HepG2 (cell line): ENCODE data around the gene ARFIP2. TPM values are rescaled to one million over a fixed set of nuclear protein-coding genes. Genes with fewer than 3 reads are reported as not detected.

Experiments
- ARID5B ChIP-seq: IDR thresholded peaks from 2 replicates; pipeline ENCODE4 v1.4.0; 2020; ENCODE audit warnings: mild to moderate bottlenecking, missing genetic modification reagents
- KDM6A ChIP-seq: IDR thresholded peaks from 2 replicates; pipeline ENCODE4 v1.6.1; 2016; ENCODE audit warnings: low read depth
- MAFK ChIP-seq, 2 experiments: IDR thresholded peaks in 1 of 2; conservative IDR thresholded peaks in 1 of 2; 2 replicates each; pipeline ENCODE4 v1.6.1; 2011; ENCODE audit warnings: improper control_type of control experiment in 2 of 2, low read length in 2 of 2
- MAZ ChIP-seq, 2 experiments: sonication (generic) in 1 of 2; formaldehyde crosslinking in 1 of 2; IDR thresholded peaks; 2 replicates each; pipeline versions ENCODE4 v1.5.0 to v1.6.1; 2012 to 2020; ENCODE audit warnings: low read depth in 2 of 2, mild to moderate bottlenecking in 2 of 2, borderline replicate concordance in 1 of 2, improper control_type of control experiment in 1 of 2, low read length in 1 of 2, missing genetic modification reagents in 1 of 2, moderate library complexity in 1 of 2
- RFX3 ChIP-seq: IDR thresholded peaks from 2 replicates; pipeline ENCODE4 v1.6.1; 2016; ENCODE audit warnings: missing biosample characterization, missing genetic modification reagents
- RFXAP ChIP-seq: sonication (generic); formaldehyde crosslinking; IDR thresholded peaks from 2 replicates; pipeline ENCODE4 v1.4.0; 2020; ENCODE audit warnings: missing genetic modification reagents, borderline replicate concordance
- SRSF1 ChIP-seq: fragments of 200-400 bp; formaldehyde crosslinking; optimal IDR thresholded peaks from 2 replicates; pipeline ENCODE3; 2017; ENCODE audit warnings: mild to moderate bottlenecking, low read depth, low read length, moderate library complexity
- SSRP1 ChIP-seq: IDR thresholded peaks from 2 replicates; pipeline ENCODE4 v1.6.1; 2016; ENCODE audit warnings: control low read depth
- TBP ChIP-seq: sonication (generic); formaldehyde crosslinking; IDR thresholded peaks from 2 replicates; pipeline ENCODE4 v1.5.0; 2020; ENCODE audit warnings: missing genetic modification reagents
- TEAD3 ChIP-seq: optimal IDR thresholded peaks from 2 replicates; pipeline ENCODE3; 2016; ENCODE audit warnings: borderline replicate concordance
- ZKSCAN8 ChIP-seq: IDR thresholded peaks from 2 replicates; pipeline ENCODE4 v1.6.1; 2016; ENCODE audit warnings: borderline replicate concordance, missing genetic modification reagents, missing compliant biosample characterization
- ZNF230 ChIP-seq: sonication (generic); formaldehyde crosslinking; IDR thresholded peaks from 2 replicates; pipeline ENCODE4 v1.4.0; 2020; ENCODE audit warnings: mild to moderate bottlenecking, missing genetic modification reagents
- ZNF362 ChIP-seq: sonication (generic); formaldehyde crosslinking; IDR thresholded peaks from 2 replicates; pipeline ENCODE4 v1.4.0; 2020; ENCODE audit warnings: missing genetic modification reagents, mild to moderate bottlenecking, borderline replicate concordance
- ZNF367 ChIP-seq: sonication (generic); formaldehyde crosslinking; IDR thresholded peaks from 2 replicates; pipeline ENCODE4 v1.4.0; 2020; ENCODE audit warnings: missing genetic modification reagents, borderline replicate concordance
- ZNF550 ChIP-seq: sonication (generic); formaldehyde crosslinking; IDR thresholded peaks from 2 replicates; pipeline ENCODE4 v1.4.0; 2020; ENCODE audit warnings: mild to moderate bottlenecking, missing genetic modification reagents, borderline replicate concordance
- ZNF609 ChIP-seq: sonication (generic); formaldehyde crosslinking; IDR thresholded peaks from 2 replicates; pipeline ENCODE4 v1.4.0; 2020; ENCODE audit warnings: mild to moderate bottlenecking, missing genetic modification reagents, borderline replicate concordance
- ZNF747 ChIP-seq: sonication (generic); formaldehyde crosslinking; IDR thresholded peaks from 2 replicates; pipeline ENCODE4 v1.8.1; 2023; ENCODE audit warnings: missing genetic modification reagents, mild to moderate bottlenecking, borderline replicate concordance
- ZSCAN22 ChIP-seq: sonication (generic); formaldehyde crosslinking; IDR thresholded peaks from 2 replicates; pipeline ENCODE4 v1.4.0; 2020; ENCODE audit warnings: mild to moderate bottlenecking, missing genetic modification reagents
- polyA plus RNA-seq, 8 experiments: library from polyadenylated mRNA; depleted of rRNA in 3 of 8; stranded (reverse) in 7 of 8; unstranded in 1 of 8; fragments of >200 nt; fragmentation: Illumina TruSeq in 4 of 8; extraction: Trizol in 4 of 8; gene quantifications; 2 replicates each; pipeline versions ENCODE4 v1.2.1 to v1.2.3, GENCODE V29; 2011 to 2016; ENCODE audit warnings: low read depth in 4 of 8, missing spikeins in 1 of 8, mixed read lengths in 1 of 8; ENCODE audit not compliant: insufficient read depth in 1 of 8
- total RNA-seq, 5 experiments: library from RNA; depleted of rRNA; stranded (reverse); fragments of >200 nt; fragmentation: Illumina TruSeq; extraction: Trizol; gene quantifications; 2 replicates each; pipeline ENCODE4 v1.2.3, GENCODE V29; 2016; ENCODE audit warnings: low read depth in 1 of 5

ARFIP2 gene
- total and polyA plus RNA-seq, 2 of the 13 experiments (the other 11 are each of a cell fraction or from before 2014, with no cell fraction given), result 56.6 to 60.2 TPM

GRCh38 chr11:6481012-6481923 is at the start of gene ARFIP2, which contains the start of gene TIMM10B (continued):
- TF ChIP-seq ARID5B (CRISPR knock-in tag) (peak; percentile 39; the same call in 1 of the 2 replicates), ZNF230 (CRISPR knock-in tag) (peak; percentile 78; the same call in 1 of the 2 replicates), ZKSCAN8 (CRISPR knock-in tag) (no peak), ZSCAN22 (0 out of 2 replicates have a peak, but pooled peaks have one; percentile 23), TEAD3 (no peak), RFX3 (CRISPR knock-in tag) (no peak), ZNF550 (CRISPR knock-in tag) (no peak), KDM6A (CRISPR knock-in tag) (no peak), ZNF747 (CRISPR knock-in tag) (peak; percentile 49; the same call in 1 of the 2 replicates), SRSF1 (peak; percentile 30), ZNF362 (CRISPR knock-in tag) (no peak), TBP (CRISPR knock-in tag) (no peak), ZNF367 (CRISPR knock-in tag) (no peak), MAFK (conservative IDR thresholded peaks at IDR 0.05 in 1 of 2, IDR thresholded peaks at IDR 0.05 in 1 of 2; ENCODE audit: low read length in 2 of 2) (no peak), MAZ (IDR thresholded peaks at IDR 0.05; ENCODE audit: borderline replicate concordance, low read depth, low read length) (no peak), MAZ (CRISPR knock-in tag; IDR thresholded peaks at IDR 0.05; ENCODE audit: low read depth) (peak; percentile 67), SSRP1 (CRISPR knock-in tag) (no peak), ZNF609 (CRISPR knock-in tag) (no peak), RFXAP (CRISPR knock-in tag) (peak; percentile 50; the same call in 1 of the 2 replicates)
